GM23248 (cell line): ENCODE data around the gene TFAP2D. TPM values are rescaled to one million over a fixed set of nuclear protein-coding genes. Genes with fewer than 3 reads are reported as not detected.

Source experiments
- DNase-seq: peaks from one replicate; pipeline ENCODE4 v3.0.0-alpha.2; 2015
- H2AFZ ChIP-seq: fragments of 200-600 bp; sonication (generic); 2 replicates; pipeline ENCODE4 v1.6.1; 2016; ENCODE audit warnings: antibody characterized with exemption
- H3F3A ChIP-seq: fragments of 200-600 bp; sonication (generic); 2 replicates; pipeline ENCODE4 v1.6.1; 2016; ENCODE audit warnings: mild to moderate bottlenecking, antibody characterized with exemption, mixed run types; ENCODE audit not compliant: insufficient read depth
- H3K27ac ChIP-seq: fragments of 200-600 bp; sonication (generic); 2 replicates; pipeline ENCODE4 v1.5.1; 2016; ENCODE audit warnings: mild to moderate bottlenecking
- H3K27me3 ChIP-seq: fragments of 200-600 bp; sonication (generic); replicated peaks from 2 replicates; pipeline ENCODE4 v1.6.1; 2016; ENCODE audit warnings: mild to moderate bottlenecking; ENCODE audit not compliant: insufficient read depth
- H3K36me3 ChIP-seq: fragments of 200-600 bp; sonication (generic); 2 replicates; pipeline ENCODE4 v1.6.1; 2016; ENCODE audit warnings: low read depth, mild to moderate bottlenecking
- H3K4me1 ChIP-seq: fragments of 200-600 bp; sonication (generic); 2 replicates; pipeline ENCODE4 v1.6.1; 2016; ENCODE audit warnings: mild to moderate bottlenecking; ENCODE audit not compliant: insufficient read depth
- H3K4me2 ChIP-seq: fragments of 200-600 bp; sonication (generic); one replicate; pipeline ENCODE4 v1.6.1; 2016; ENCODE audit warnings: mild to moderate bottlenecking; ENCODE audit not compliant: unreplicated experiment
- H3K4me3 ChIP-seq: fragments of 200-600 bp; sonication (generic); 2 replicates; pipeline ENCODE4 v1.5.1; 2016; ENCODE audit warnings: mild to moderate bottlenecking
- H3K79me2 ChIP-seq: fragments of 200-600 bp; sonication (generic); 2 replicates; pipeline ENCODE4 v1.6.1; 2016; ENCODE audit warnings: mild to moderate bottlenecking; ENCODE audit not compliant: insufficient read depth
- H3K9ac ChIP-seq: fragments of 200-600 bp; sonication (generic); 2 replicates; pipeline ENCODE4 v1.6.1; 2016; ENCODE audit warnings: mild to moderate bottlenecking
- H3K9me2 ChIP-seq: fragments of 200-600 bp; sonication (generic); 2 replicates; pipeline ENCODE4 v1.6.1; 2016; ENCODE audit warnings: mixed run types, mild to moderate bottlenecking, moderate library complexity; ENCODE audit not compliant: insufficient read depth
- H3K9me3 ChIP-seq: fragments of 200-600 bp; sonication (generic); one replicate; pipeline ENCODE4 v1.6.1; 2017; ENCODE audit warnings: low read depth
- H4K20me1 ChIP-seq: fragments of 200-600 bp; sonication (generic); 2 replicates; pipeline ENCODE4 v1.6.0; 2016; ENCODE audit not compliant: insufficient read depth
- EZH2 ChIP-seq: fragments of 200-600 bp; sonication (generic); IDR thresholded peaks from 2 replicates; pipeline ENCODE4 v1.6.1; 2018; ENCODE audit warnings: antibody characterized with exemption, mild to moderate bottlenecking; ENCODE audit not compliant: insufficient read depth, poor library complexity, severe bottlenecking
- EZH2phosphoT487 ChIP-seq: fragments of 200-600 bp; sonication (generic); IDR thresholded peaks from 2 replicates; pipeline ENCODE4 v1.6.1; 2018; ENCODE audit warnings: antibody characterized with exemption, moderate library complexity, mild to moderate bottlenecking, low read depth; ENCODE audit not compliant: insufficient read depth
- WGBS, 2 experiments: methylation state at CpG; one replicate each; pipeline ENCODE4 v1.1.6; 2015 to 2017; ENCODE audit warnings: low lambda C conversion rate in 2 of 2, low coverage in 1 of 2; ENCODE audit errors: missing lambda C conversion rate in 2 of 2; 5-methylcytosine and 5-hydroxymethylcytosine counted together
- in situ Hi-C: fragments of 300-500 bp; cut with MboI; formaldehyde crosslinking; loops from 2 replicates; pipeline ENCODE4 v1.15.0; 2020
- polyA plus RNA-seq: library from polyadenylated mRNA; unstranded; fragments of >200 nt; fragmentation: Nextera tagmentation; extraction: Ambion mirVana; gene quantifications from 2 replicates; pipeline ENCODE4 v1.2.1, GENCODE V29; 2016
- total RNA-seq: library from RNA; depleted of rRNA; stranded (reverse); fragments of >200 nt; shearing (Covaris generic); gene quantifications from 2 replicates; pipeline ENCODE4 v1.2.3, GENCODE V29; 2014

The TFAP2D gene
- total and polyA plus RNA-seq, 2 experiments from 2014 or later, result not detected

DNA sequence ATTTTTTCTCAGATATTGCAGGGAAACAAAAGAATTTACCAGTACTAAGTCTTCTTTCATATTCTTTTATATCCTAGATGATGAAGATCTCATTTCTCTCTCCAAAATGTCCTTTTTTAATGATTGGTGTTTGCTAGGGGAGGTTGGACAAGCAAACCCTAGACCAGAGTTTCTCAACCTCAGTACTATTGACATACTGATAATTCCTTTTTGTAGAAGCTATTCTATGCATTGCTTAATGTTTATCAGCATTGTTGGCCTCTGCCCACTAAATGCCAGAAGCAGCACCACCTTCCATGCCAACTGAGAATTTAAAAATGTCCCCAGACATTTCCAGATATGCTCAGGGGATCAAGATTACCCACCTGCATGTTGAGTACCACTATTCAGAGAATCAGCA, 91.0 kb downstream of the TFAP2D start:
- H2AFZ ChIP-seq, result no peak overlapping the region
- no peak overlapping the region for H3K4me3 ChIP-seq
- no peak overlapping the region for H3K9ac ChIP-seq
- H3K79me2 ChIP-seq, result no peaks in the 10 kb centered on the region
- no peaks in the 10 kb centered on the region for H3K36me3 ChIP-seq
- H3K27ac ChIP-seq, result no peak overlapping the region
- H4K20me1 ChIP-seq, result no peaks in the 10 kb centered on the region
- TF ChIP-seq EZH2 (no peak), EZH2phosphoT487 (no peak)
- no peaks in the 10 kb centered on the region for H3K4me1 ChIP-seq
- H3K4me2 ChIP-seq, result no peak overlapping the region
- no peaks in the 10 kb centered on the region for H3K27me3 ChIP-seq
- in situ Hi-C loops, result no loop called here
- DNase-seq, result no peak
- H3K9me3 ChIP-seq, result no peaks in the 10 kb centered on the region
- no peaks in the 10 kb centered on the region for H3K9me2 ChIP-seq
- no peaks in the 10 kb centered on the region for H3F3A ChIP-seq

DNA sequence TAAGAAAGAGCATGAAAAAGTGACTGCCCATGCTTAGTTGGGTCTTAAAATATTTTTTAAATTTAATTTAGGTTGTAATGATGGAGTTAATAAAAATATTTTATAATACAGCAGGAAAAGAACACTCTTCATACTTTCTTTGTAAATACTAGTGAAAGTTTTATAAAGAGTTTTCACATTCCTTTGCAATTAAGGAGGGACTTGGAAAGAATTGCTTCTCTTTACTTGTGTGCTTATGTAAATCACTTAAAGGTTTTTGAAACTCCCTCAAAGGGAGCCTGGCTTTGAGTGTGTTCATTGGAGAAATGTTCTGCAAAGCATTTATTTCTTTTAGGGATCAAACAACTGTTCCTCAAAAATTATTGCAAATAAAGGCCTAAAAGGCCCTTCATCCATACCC, 93.7 kb downstream of the TFAP2D start:
- H3K9me2 ChIP-seq, result no peaks in the 10 kb centered on the region
- DNase-seq, result no peak
- H3K27me3 ChIP-seq, result no peaks in the 10 kb centered on the region
- no peak overlapping the region for H3K9ac ChIP-seq
- no peaks in the 10 kb centered on the region for H3K9me3 ChIP-seq
- H3K4me2 ChIP-seq, result no peak overlapping the region
- in situ Hi-C loops, result no loop called here
- no peaks in the 10 kb centered on the region for H3K36me3 ChIP-seq
- no peaks in the 10 kb centered on the region for H3K4me1 ChIP-seq
- no peaks in the 10 kb centered on the region for H3K79me2 ChIP-seq
- H3F3A ChIP-seq, result no peaks in the 10 kb centered on the region
- TF ChIP-seq EZH2 (no peak), EZH2phosphoT487 (no peak)
- H4K20me1 ChIP-seq, result no peaks in the 10 kb centered on the region
- H3K27ac ChIP-seq, result no peak overlapping the region
- H2AFZ ChIP-seq, result no peak overlapping the region
- H3K4me3 ChIP-seq, result no peak overlapping the region

DNA sequence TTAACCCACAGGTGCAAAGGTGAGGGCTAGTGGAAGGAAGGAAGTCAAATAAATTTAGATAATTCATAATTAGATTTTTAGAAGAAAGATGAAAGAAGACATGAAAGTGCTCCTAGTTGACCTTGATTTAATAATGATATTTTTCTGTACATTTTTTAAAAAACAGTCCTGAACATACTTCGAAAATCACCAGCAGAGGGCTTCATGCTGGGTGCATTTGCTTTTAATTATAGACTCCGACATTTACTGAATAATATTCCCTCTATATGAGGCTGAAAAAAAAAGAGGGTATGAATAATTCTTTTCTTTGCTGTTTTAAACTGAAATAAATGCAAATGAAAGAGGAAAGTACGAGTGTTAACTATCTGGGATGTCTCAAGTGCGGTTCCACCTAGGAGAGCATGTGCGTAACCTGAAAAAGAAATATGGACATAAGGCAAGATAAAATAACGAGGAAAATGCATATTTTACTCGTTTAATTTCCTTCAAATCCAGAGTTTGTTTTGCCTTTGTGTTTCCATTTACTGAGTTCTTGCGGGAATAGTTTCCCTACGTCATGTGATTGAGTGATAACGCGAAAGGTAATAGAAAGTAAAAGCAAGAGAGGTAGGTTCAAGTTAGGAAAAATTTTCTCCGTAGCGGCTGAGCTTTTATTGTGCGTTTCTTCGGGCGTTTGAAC, 102.2 kb downstream of the TFAP2D start:
- DNase-seq, result peak; percentile 67
- 1 to 2% methylated on average over 16 of the region's 16 CpGs for WGBS, 2 experiments
- Histone ChIP-seq H3K27me3 (peaks cover 38% of the 10 kb centered on the region), H3K4me2 (peak overlapping the region; percentile 88), H3K9ac (peak overlapping the region; percentile 45), H3K4me1 (no peaks in the 10 kb centered on the region), H4K20me1 (no peaks in the 10 kb centered on the region), H3K79me2 (no peaks in the 10 kb centered on the region), H3K9me3 (no peaks in the 10 kb centered on the region), H3K4me3 (peak overlapping the region; percentile 80), H3K9me2 (no peaks in the 10 kb centered on the region), H3F3A (no peaks in the 10 kb centered on the region), H3K36me3 (no peaks in the 10 kb centered on the region), H3K27ac (no peak overlapping the region), H2AFZ (peak overlapping the region; percentile 91)
- in situ Hi-C loops, result loop anchor here (10.0 kb wide), 1 partner anchor 1149 kb away; no protein-coding TSS in a partner anchor
- TF ChIP-seq EZH2phosphoT487 (no peak), EZH2 (no peak)

DNA sequence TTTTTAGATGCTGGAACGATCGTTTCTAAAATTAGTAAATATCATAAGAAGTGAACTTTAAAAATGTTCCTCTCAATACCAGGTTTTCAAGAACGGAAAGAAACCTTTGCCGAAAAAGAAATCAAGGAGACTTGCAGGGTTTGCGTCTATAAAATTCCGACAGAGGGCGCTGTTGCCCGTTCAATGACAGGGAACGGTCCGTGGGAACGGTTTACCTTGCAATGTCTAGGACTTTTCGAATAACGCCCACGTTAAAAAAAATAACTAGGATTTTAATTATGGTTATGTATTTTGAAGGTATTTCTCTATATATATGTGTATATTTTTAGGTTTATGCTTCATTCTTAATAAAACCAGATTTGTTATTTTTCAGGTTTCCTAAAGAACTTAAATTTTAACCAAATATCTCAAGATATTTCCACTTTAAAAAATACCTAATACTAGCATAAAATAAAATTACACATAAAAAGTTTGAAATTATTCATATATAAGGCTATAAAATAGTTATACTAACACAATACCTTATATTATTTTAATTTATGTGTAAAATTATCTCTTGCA, 102.9 kb downstream of the TFAP2D start:
- peak overlapping the region; percentile 91 for H2AFZ ChIP-seq
- H3K9ac ChIP-seq, result peak overlapping the region; percentile 45
- no peaks in the 10 kb centered on the region for H3K36me3 ChIP-seq
- no peak for TF ChIP-seq EZH2phosphoT487
- TF ChIP-seq EZH2, result no peak
- H3K79me2 ChIP-seq, result no peaks in the 10 kb centered on the region
- H3K27me3 ChIP-seq, result peaks cover 44% of the 10 kb centered on the region
- H3K27ac ChIP-seq, result no peak overlapping the region
- H3K9me3 ChIP-seq, result no peaks in the 10 kb centered on the region
- DNase-seq, result peak; percentile 80
- H4K20me1 ChIP-seq, result no peaks in the 10 kb centered on the region
- H3K4me3 ChIP-seq, result peak overlapping the region; percentile 80
- no peaks in the 10 kb centered on the region for H3K9me2 ChIP-seq
- WGBS, 2 experiments, result 2% methylated on average over 14 of the region's 14 CpGs
- in situ Hi-C loops, result loop anchor here (10.0 kb wide), 1 partner anchor 1149 kb away; no protein-coding TSS in a partner anchor
- H3K4me2 ChIP-seq, result peak overlapping the region; percentile 88
- H3F3A ChIP-seq, result no peaks in the 10 kb centered on the region
- no peaks in the 10 kb centered on the region for H3K4me1 ChIP-seq
